Osteoblast (primary cell): ENCODE measurements around the gene TLE2. TPM values are rescaled to one million over a fixed set of nuclear protein-coding genes. Genes with fewer than 3 reads are reported as not detected.
A peak's percentile ranks its signal among the peaks of the same experiment; 100 is the strongest.
"Not testable (repeated sequence)": the region's sequence is repeated elsewhere in the genome, so short reads cannot be mapped to it uniquely, and the experiment has no call there.

Source experiments
- DNase-seq: peaks from one replicate; pipeline ENCODE4 v3.0.0; 2011; ENCODE audit warnings: low spot score, mixed read lengths; ENCODE audit not compliant: insufficient read length; ENCODE audit errors: missing footprints
- H2AFZ ChIP-seq: 2 replicates; pipeline ENCODE4 v1.6.0; 2011; ENCODE audit warnings: mild to moderate bottlenecking, low read length
- H3K27ac ChIP-seq: 2 replicates; pipeline ENCODE4 v1.5.1; 2011; ENCODE audit warnings: mild to moderate bottlenecking, low read depth, low read length, moderate library complexity
- H3K27me3 ChIP-seq: 2 replicates; pipeline ENCODE4 v1.6.0; 2012; ENCODE audit warnings: mild to moderate bottlenecking, control low read depth, inconsistent platforms, low read length, moderate library complexity; ENCODE audit not compliant: insufficient read depth
- H3K36me3 ChIP-seq: 2 replicates; pipeline ENCODE4 v1.5.1; 2011; ENCODE audit warnings: mild to moderate bottlenecking, low read length, control low read depth, moderate library complexity; ENCODE audit not compliant: insufficient read depth
- H3K4me1 ChIP-seq: 2 replicates; pipeline ENCODE4 v1.5.1; 2011; ENCODE audit warnings: mild to moderate bottlenecking, low read length, control low read depth, moderate library complexity; ENCODE audit not compliant: insufficient read depth
- H3K4me2 ChIP-seq: 2 replicates; pipeline ENCODE4 v1.6.0; 2011; ENCODE audit warnings: mild to moderate bottlenecking, low read length; ENCODE audit not compliant: insufficient read depth
- H3K4me3 ChIP-seq: fragments of 200-600 bp; sonication (generic); 3 replicates; pipeline ENCODE4 v1.5.1; 2012; ENCODE audit warnings: mild to moderate bottlenecking, low read length, inconsistent platforms; ENCODE audit not compliant: insufficient read depth
- H3K79me2 ChIP-seq: 2 replicates; pipeline ENCODE4 v1.6.0; 2012; ENCODE audit warnings: mild to moderate bottlenecking, low read length, control low read depth, inconsistent platforms; ENCODE audit not compliant: insufficient read depth
- H3K9me3 ChIP-seq: 2 replicates; pipeline ENCODE4 v1.5.1; 2011; ENCODE audit warnings: low read depth, low read length, control low read depth
- H4K20me1 ChIP-seq: 2 replicates; pipeline ENCODE4 v1.6.0; 2012; ENCODE audit warnings: mild to moderate bottlenecking, low read length, control low read depth; ENCODE audit not compliant: insufficient read depth
- total RNA-seq: library from RNA; depleted of rRNA; stranded (reverse); fragments of >200 nt; gene quantifications from 2 replicates; pipeline ENCODE4 v1.2.3, GENCODE V29; 2012
- TF ChIP-seq, protein P1 (sequence below): IDR thresholded peaks from 2 replicates; pipeline ENCODE4 v1.5.1; 2011; ENCODE audit warnings: mild to moderate bottlenecking, low read depth, low read length, moderate library complexity; ENCODE audit errors: extremely low read depth

TLE2 gene
- total RNA-seq, 1 donor, result 5.1 TPM

DNA sequence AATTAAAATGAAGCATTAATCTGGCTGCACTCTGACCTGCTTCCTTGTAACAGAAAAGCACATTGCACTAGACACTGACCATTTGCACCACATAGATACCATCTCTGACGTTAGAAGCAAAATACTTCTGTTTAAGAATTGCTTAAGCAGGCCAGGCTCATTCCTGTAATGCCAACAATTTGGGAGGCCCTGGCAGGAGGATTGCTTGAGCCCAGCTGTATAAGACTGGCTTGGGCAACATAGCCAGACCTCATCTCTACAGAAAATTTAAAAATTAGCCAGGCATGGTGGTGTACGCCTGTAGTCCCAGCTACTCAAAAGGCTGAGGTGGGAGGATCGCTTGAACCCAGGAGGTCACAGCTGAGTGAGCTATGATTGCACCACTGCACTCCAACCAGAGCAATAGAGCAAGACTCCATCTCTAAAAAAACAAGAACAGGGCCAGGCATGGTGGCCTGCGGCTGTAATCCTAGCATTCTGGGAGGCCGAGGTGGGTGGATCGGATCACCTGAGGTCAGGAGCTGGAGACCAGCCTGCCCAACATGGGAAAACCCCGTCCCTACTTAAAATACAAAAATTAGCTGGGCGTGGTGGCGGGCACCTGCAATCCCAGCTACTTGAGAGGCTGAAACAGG lies 58.8 kb downstream of the TLE2 start:
- no peaks in the 10 kb centered on the region for H3K36me3 ChIP-seq
- no peak for DNase-seq

DNA sequence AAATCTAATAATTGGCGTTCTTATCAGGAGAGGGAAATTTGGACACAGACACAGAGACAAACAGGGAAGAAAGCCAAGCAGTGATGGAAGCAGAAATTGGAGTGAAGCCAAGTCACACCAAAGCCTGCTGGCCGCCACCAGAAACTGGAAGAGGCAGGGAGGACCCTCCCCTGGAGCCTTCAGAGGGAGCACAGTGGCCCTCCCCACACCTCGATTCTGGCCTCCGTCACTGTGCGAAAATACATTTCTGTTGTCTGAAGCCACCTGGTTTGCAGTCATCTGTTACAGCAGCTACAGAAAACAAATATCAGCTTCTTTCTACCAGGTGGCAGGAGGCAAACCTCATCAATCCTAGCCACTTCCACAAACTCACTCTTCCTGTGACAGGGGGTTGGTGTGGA lies 60.0 kb downstream of the TLE2 start:
- no peaks in the 10 kb centered on the region for H3K27me3 ChIP-seq
- H3K79me2 ChIP-seq, result no peaks in the 10 kb centered on the region
- TF ChIP-seq, protein P1, sequence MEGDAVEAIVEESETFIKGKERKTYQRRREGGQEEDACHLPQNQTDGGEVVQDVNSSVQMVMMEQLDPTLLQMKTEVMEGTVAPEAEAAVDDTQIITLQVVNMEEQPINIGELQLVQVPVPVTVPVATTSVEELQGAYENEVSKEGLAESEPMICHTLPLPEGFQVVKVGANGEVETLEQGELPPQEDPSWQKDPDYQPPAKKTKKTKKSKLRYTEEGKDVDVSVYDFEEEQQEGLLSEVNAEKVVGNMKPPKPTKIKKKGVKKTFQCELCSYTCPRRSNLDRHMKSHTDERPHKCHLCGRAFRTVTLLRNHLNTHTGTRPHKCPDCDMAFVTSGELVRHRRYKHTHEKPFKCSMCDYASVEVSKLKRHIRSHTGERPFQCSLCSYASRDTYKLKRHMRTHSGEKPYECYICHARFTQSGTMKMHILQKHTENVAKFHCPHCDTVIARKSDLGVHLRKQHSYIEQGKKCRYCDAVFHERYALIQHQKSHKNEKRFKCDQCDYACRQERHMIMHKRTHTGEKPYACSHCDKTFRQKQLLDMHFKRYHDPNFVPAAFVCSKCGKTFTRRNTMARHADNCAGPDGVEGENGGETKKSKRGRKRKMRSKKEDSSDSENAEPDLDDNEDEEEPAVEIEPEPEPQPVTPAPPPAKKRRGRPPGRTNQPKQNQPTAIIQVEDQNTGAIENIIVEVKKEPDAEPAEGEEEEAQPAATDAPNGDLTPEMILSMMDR, result no peak
- H3K4me1 ChIP-seq, result no peaks in the 10 kb centered on the region
- H3K4me2 ChIP-seq, result no peak overlapping the region
- no peak overlapping the region for H2AFZ ChIP-seq
- no peaks in the 10 kb centered on the region for H3K36me3 ChIP-seq
- no peak overlapping the region for H3K4me3 ChIP-seq
- H3K9me3 ChIP-seq, result no peaks in the 10 kb centered on the region
- H3K27ac ChIP-seq, result no peak overlapping the region
- peak; percentile 39 for DNase-seq
- no peaks in the 10 kb centered on the region for H4K20me1 ChIP-seq

More for the DNA sequence above, 58.8 kb downstream of the TLE2 start:
- Histone ChIP-seq H4K20me1 (no peaks in the 10 kb centered on the region), H2AFZ (no peak overlapping the region), H3K4me1 (no peaks in the 10 kb centered on the region), H3K79me2 (no peaks in the 10 kb centered on the region), H3K4me2 (no peak overlapping the region), H3K9me3 (no peaks in the 10 kb centered on the region), H3K27ac (no peak overlapping the region), H3K4me3 (no peak overlapping the region), H3K27me3 (no peaks in the 10 kb centered on the region)
- TF ChIP-seq, protein P1, result no peak

DNA sequence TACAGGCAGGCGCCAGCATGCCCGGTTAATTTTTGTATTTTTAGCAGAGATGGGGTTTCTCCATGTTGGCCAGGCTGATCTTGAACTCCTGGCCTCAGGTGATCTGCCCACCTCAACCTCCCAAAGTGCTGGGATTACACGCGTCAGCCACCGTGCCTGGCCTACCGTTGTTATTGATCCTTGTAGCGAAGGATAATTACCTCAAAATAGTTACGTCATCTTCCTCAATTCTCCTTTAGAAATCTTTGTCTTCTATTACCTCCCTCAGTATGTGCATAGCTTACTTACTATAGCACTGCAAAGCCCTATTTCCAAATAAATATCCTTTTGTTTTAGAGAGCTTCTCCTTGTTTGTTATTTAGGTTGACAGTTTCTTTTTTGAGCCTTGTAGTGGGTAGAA lies 61.1 kb downstream of the TLE2 start:
- no peaks in the 10 kb centered on the region for H3K4me1 ChIP-seq
- TF ChIP-seq, protein P1, result no peak
- H3K36me3 ChIP-seq, result no peaks in the 10 kb centered on the region
- H3K4me3 ChIP-seq, result no peak overlapping the region
- H3K79me2 ChIP-seq, result no peaks in the 10 kb centered on the region
- no peak overlapping the region for H3K4me2 ChIP-seq
- H3K27ac ChIP-seq, result no peak overlapping the region
- H4K20me1 ChIP-seq, result no peaks in the 10 kb centered on the region
- H3K27me3 ChIP-seq, result no peaks in the 10 kb centered on the region
- DNase-seq, result no peak
- H3K9me3 ChIP-seq, result no peaks in the 10 kb centered on the region
- no peak overlapping the region for H2AFZ ChIP-seq

DNA sequence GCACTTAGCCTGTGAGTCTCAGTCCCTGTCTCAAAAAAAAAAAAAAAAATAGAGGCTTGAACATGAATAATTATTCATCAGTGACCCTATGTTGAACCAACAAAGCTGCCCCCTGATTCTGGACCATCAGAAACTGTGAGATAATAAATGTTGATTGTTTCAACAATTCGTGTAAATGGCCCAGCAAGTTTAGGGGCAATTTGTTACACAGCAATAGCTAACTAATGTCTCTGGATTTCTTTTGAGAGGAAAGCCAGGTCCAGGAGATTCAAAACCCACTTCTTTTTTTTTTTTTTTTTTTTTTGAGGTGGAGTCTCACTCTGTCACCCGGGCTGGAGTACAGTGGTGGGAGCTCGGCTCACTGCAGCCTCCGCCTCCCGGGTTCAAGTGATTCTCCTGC lies 64.2 kb downstream of the TLE2 start:
- no peaks in the 10 kb centered on the region for H3K9me3 ChIP-seq
- no peaks in the 10 kb centered on the region for H3K4me1 ChIP-seq
- no peak for DNase-seq
- H3K79me2 ChIP-seq, result no peaks in the 10 kb centered on the region
- TF ChIP-seq, protein P1, result no peak
- H3K27ac ChIP-seq, result no peak overlapping the region
- no peaks in the 10 kb centered on the region for H3K36me3 ChIP-seq
- H2AFZ ChIP-seq, result no peak overlapping the region
- H4K20me1 ChIP-seq, result no peaks in the 10 kb centered on the region
- no peak overlapping the region for H3K4me2 ChIP-seq
- H3K4me3 ChIP-seq, result no peak overlapping the region
- H3K27me3 ChIP-seq, result no peaks in the 10 kb centered on the region

DNA sequence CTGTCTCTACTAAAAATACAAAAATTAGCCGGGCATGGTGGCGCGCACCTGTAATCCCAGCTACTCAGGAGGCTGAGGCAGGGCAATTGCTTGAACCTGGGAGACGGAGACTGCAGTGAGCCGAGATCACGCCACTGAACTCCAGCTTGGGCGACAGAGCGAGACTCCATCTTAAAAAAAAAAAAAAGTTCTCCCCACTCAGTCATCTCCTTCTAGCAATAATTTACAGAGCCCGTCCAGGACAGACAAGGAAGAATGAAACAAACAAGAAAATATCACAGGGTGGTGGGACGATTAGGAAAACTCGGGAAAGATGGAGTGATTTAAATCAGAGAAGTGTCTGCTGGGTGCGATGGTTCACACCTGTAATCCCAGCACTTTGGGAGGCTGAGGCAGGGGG lies 65.4 kb downstream of the TLE2 start:
- H2AFZ ChIP-seq, H3K4me2 ChIP-seq, H3K4me1 ChIP-seq, H3K27ac ChIP-seq, H3K27me3 ChIP-seq, DNase-seq, H3K9me3 ChIP-seq, H4K20me1 ChIP-seq, H3K4me3 ChIP-seq, H3K79me2 ChIP-seq, H3K36me3 ChIP-seq: not testable (repeated sequence)
